CD4-positive, CD25-positive, alpha-beta regulatory T cell (primary cell): ENCODE measurements around the gene MYOC. TPM values are rescaled to one million over a fixed set of nuclear protein-coding genes. Genes with fewer than 3 reads are reported as not detected.
"Not testable (repeated sequence)": the region's sequence is repeated elsewhere in the genome, so short reads cannot be mapped to it uniquely, and the experiment has no call there.

Source experiments
- ATAC-seq, 2 donors: fragments of 150-1000 bp; cut with Tn5 transposase; one replicate each; pipeline ENCODE4 v1.10.0; 2021; ENCODE audit warnings: low read depth in 2 of 2, moderate number of reproducible peaks in 2 of 2, moderate library complexity in 1 of 2
- DNase-seq, 3 donors: peaks; one replicate each; pipeline versions ENCODE4 v3.0.0 to v3.0.0-alpha.2; 2012 to 2022; ENCODE audit warnings: mixed read lengths in 1 of 3
- H3K27ac ChIP-seq: one replicate; pipeline ENCODE4 v1.7.0; 2013; ENCODE audit warnings: mild to moderate bottlenecking, low read length; ENCODE audit not compliant: insufficient read depth, poor library complexity, severe bottlenecking
- H3K27me3 ChIP-seq: one replicate; pipeline ENCODE4 v1.7.0; 2013; ENCODE audit warnings: low read length; ENCODE audit not compliant: control insufficient read depth, insufficient read depth
- H3K36me3 ChIP-seq: one replicate; pipeline ENCODE4 v1.7.0; 2013; ENCODE audit warnings: mild to moderate bottlenecking, low read length, moderate library complexity; ENCODE audit not compliant: control insufficient read depth, insufficient read depth
- H3K4me1 ChIP-seq: 2 replicates; pipeline ENCODE4 v1.7.0; 2013; ENCODE audit warnings: mild to moderate bottlenecking, low read length; ENCODE audit not compliant: insufficient read depth, control insufficient read depth, poor library complexity, severe bottlenecking
- H3K4me3 ChIP-seq: one replicate; pipeline ENCODE4 v1.7.0; 2013; ENCODE audit warnings: low read depth, mild to moderate bottlenecking, low read length, moderate library complexity
- H3K9me3 ChIP-seq, 2 experiments: 1 replicate in 1 of 2; 2 replicates in 1 of 2; pipeline ENCODE4 v1.7.0; 2013; ENCODE audit warnings: low read length in 2 of 2, mild to moderate bottlenecking in 1 of 2, moderate library complexity in 1 of 2; ENCODE audit not compliant: control insufficient read depth in 2 of 2
- H3K27ac Mint-ChIP-seq, 3 donors: one replicate each; pipeline ENCODE4 v1.8.0; 2020 to 2022; ENCODE audit warnings: mild to moderate bottlenecking in 3 of 3, mixed read lengths in 3 of 3, moderate library complexity in 2 of 3
- H3K27me3 Mint-ChIP-seq: one replicate; pipeline ENCODE4 v1.8.0; 2022; ENCODE audit warnings: mild to moderate bottlenecking, mixed read lengths
- H3K36me3 Mint-ChIP-seq: one replicate; pipeline ENCODE4 v1.8.0; 2020; ENCODE audit warnings: mixed read lengths
- H3K4me1 Mint-ChIP-seq, 4 donors: one replicate each; pipeline ENCODE4 v1.8.0; 2020 to 2022; ENCODE audit warnings: mixed read lengths in 4 of 4, mild to moderate bottlenecking in 1 of 4
- H3K4me3 Mint-ChIP-seq, 4 donors: one replicate each; pipeline ENCODE4 v1.8.0; 2020 to 2022; ENCODE audit warnings: mild to moderate bottlenecking in 4 of 4, mixed read lengths in 4 of 4, moderate library complexity in 3 of 4
- H3K9me3 Mint-ChIP-seq, 7 donors: one replicate each; pipeline ENCODE4 v1.8.0; 2020 to 2022; ENCODE audit warnings: mixed read lengths in 7 of 7, mild to moderate bottlenecking in 3 of 7, moderate library complexity in 2 of 7
- polyA plus RNA-seq, 4 donors: library from polyadenylated mRNA; unstranded; fragments of 300-500 nt; fragmentation: Illumina TruSeq; gene quantifications; one replicate each; pipeline ENCODE4 v1.2.3, GENCODE V29; 2021
- total RNA-seq: library from RNA; stranded (reverse); gene quantifications from one replicate; pipeline ENCODE4 v1.2.3, GENCODE V29; 2022

The MYOC gene
- total and polyA plus RNA-seq, 5 donors from 2014 or later = not detected

DNA sequence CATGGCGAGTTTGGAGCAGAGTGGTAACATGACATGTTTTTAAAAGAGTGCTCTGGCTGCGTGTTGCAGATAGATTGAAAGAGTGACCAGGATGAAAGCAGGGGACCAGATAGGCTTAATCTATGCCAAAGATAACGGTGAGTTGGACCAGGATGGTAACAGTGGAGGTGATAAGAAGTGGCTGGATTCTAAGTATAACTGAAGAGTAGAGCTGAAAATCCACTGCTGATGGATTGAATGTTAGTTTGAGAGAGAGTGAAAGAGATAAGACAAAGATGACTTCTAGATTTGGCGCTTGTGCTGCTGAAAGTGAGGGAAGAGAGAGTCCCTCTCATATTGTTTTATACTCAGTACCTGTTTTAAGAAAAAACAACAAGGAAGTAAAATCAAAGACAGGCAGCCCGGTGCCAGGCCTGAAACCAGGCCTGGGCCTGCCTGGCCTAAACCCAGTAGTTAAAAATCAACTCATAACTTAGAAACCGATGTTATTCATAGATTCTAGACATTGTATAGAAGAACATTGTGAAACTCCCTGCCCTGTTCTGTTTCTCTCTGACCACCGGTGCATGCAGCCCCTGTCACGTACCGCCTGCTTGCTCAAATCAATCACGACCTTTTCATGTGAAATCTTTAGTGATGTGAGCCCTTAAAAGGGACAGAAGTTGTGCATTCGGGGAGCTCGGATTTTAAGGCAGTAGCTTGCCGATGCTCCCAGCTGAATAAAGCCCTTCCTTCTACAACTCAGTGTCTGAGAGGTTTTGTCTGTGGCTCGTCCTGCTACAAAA lies 37.2 kb downstream of the MYOC start:
- not testable (repeated sequence) for H3K27ac Mint-ChIP-seq, H3K27me3 ChIP-seq, H3K27ac ChIP-seq, H3K9me3 ChIP-seq, ATAC-seq, H3K36me3 Mint-ChIP-seq, H3K4me3 Mint-ChIP-seq, H3K4me3 ChIP-seq, H3K4me1 Mint-ChIP-seq, DNase-seq, H3K9me3 Mint-ChIP-seq, H3K4me1 ChIP-seq, H3K36me3 ChIP-seq
- peaks cover 20% of the 10 kb centered on the region for H3K27me3 Mint-ChIP-seq

DNA sequence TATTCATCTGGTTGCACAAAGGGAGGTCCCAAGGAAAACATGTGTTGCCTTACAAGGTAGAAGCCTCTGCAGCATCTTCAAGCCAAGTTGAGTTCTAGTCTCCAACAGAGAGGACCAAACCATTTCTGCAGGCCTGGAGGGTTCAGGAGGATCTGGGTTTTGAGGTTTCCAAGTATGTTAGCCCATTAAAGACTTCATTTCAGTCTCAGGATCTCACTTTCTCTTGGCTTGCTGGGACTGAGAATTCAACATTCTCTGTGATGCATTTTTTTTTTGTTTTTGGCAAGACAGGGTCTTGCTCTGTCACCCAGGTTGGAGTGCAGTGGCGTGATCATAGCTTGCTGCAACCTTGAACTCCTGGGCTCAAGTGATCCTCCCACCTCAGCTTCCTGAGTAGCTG lies 39.2 kb downstream of the MYOC start:
- Histone ChIP-seq H3K36me3 (no peaks in the 10 kb centered on the region), H3K27me3 (peaks cover 2% of the 10 kb centered on the region), H3K9me3 (no peaks in the 10 kb centered on the region), H3K27ac (no peak overlapping the region), H3K4me3 (no peak overlapping the region), H3K4me1 (no peaks in the 10 kb centered on the region)
- no peak overlapping the region for H3K4me3 Mint-ChIP-seq
- H3K27me3 Mint-ChIP-seq = peaks cover 13% of the 10 kb centered on the region
- no peaks in the 10 kb centered on the region for H3K4me1 Mint-ChIP-seq
- H3K36me3 Mint-ChIP-seq = no peaks in the 10 kb centered on the region
- ATAC-seq (no peak), DNase-seq (no peak)
- peaks cover 0 to 3% (median 0%) of the 10 kb centered on the region in 7 donors for H3K9me3 Mint-ChIP-seq
- no peak overlapping the region for H3K27ac Mint-ChIP-seq

DNA sequence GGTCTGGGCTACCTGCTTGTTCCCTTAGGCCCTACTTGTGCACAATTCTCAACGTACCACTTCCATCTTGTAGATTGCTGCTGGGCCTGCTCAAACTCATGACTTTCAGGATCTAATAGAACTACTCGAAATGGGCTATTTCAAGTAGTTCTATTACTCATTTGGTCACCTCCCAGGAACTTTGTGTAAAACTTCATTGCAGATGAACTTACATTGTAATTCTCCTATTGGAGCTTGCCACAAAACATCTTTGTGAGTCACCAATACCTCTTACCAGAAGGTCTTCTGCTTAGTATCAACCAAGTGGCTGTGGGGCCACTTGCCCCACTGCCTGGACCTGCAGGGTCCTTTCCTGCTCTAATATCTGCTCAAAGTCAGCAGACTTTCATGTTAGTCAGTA lies 41.2 kb downstream of the MYOC start:
- H3K4me1 Mint-ChIP-seq = no peaks in the 10 kb centered on the region
- Histone ChIP-seq H3K27me3 (peaks cover 2% of the 10 kb centered on the region), H3K36me3 (no peaks in the 10 kb centered on the region), H3K4me3 (no peak overlapping the region), H3K9me3 (no peaks in the 10 kb centered on the region), H3K4me1 (no peaks in the 10 kb centered on the region), H3K27ac (no peak overlapping the region)
- no peak overlapping the region for H3K27ac Mint-ChIP-seq
- H3K27me3 Mint-ChIP-seq = peaks cover 5% of the 10 kb centered on the region
- H3K36me3 Mint-ChIP-seq = no peaks in the 10 kb centered on the region
- H3K4me3 Mint-ChIP-seq = no peak overlapping the region
- ATAC-seq (no peak), DNase-seq (no peak)
- peaks cover 0 to 4% (median 0%) of the 10 kb centered on the region in 7 donors for H3K9me3 Mint-ChIP-seq

DNA sequence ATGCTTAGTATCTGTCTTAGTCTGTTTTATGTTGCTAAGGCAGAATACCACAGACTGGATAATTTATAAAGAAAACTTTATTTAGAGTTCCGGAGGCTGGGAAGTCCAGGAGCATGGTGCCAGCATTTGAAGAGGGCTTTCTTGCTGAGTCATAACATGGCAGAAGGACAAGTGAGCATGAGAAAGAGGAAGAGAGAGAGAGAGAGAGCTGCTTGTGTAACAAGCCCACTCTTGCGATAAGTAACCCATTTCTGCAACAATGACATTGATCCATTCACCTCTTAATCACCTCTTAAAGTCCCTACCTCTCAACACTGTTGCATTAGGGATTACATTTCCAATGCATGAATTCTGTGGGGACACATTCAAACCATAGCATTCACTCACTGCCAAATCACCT lies 42.1 kb downstream of the MYOC start:
- no peaks in the 10 kb centered on the region for H3K9me3 ChIP-seq
- H3K4me1 ChIP-seq = no peaks in the 10 kb centered on the region
- DNase-seq (no peak), ATAC-seq (no peak)
- no peaks in the 10 kb centered on the region for H3K4me1 Mint-ChIP-seq
- H3K27ac ChIP-seq = no peak overlapping the region
- H3K4me3 Mint-ChIP-seq = no peak overlapping the region
- H3K36me3 Mint-ChIP-seq = no peaks in the 10 kb centered on the region
- H3K9me3 Mint-ChIP-seq = peaks cover 0 to 4% (median 0%) of the 10 kb centered on the region in 7 donors
- peaks cover 7% of the 10 kb centered on the region for H3K27me3 Mint-ChIP-seq
- peaks cover 2% of the 10 kb centered on the region for H3K27me3 ChIP-seq
- H3K27ac Mint-ChIP-seq = no peak overlapping the region
- no peaks in the 10 kb centered on the region for H3K36me3 ChIP-seq
- H3K4me3 ChIP-seq = no peak overlapping the region

DNA sequence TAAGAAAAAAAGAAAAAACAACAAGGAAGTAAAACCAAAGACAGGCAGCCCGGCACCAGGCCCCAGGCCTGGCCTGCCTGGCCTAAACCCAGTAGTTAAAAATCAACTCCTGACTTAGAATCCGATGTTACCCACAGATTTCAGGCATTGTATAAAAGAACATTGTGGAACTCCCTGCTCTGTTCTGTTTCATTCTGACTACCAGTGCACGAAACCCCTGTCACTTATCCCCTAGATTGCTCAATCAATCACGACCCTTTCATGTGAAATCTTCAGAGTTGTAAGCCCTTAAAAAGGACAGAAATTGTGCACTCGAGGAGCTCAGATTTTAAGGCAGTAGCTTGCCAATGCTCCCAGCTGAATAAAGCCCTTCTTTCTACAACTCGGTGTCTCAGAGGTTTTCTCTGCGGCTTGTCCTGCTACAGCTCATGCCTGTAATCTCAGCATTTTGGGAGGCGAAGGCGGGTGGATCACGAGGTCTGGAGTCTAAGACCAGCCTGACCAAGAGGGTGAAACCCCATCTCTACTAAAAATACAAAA lies 46.0 kb downstream of the MYOC start:
- Mint-ChIP-seq H3K9me3 (peaks cover 0 to 2% (median 0%) of the 10 kb centered on the region in 7 donors), H3K27me3 (peaks cover 11% of the 10 kb centered on the region), H3K27ac (no peak overlapping the region), H3K4me1 (no peaks in the 10 kb centered on the region), H3K36me3 (no peaks in the 10 kb centered on the region), H3K4me3 (no peak overlapping the region)
- Histone ChIP-seq H3K4me1 (no peaks in the 10 kb centered on the region), H3K27me3 (peaks cover 2% of the 10 kb centered on the region), H3K27ac (no peak overlapping the region), H3K36me3 (no peaks in the 10 kb centered on the region), H3K9me3 (no peaks in the 10 kb centered on the region), H3K4me3 (no peak overlapping the region)
- ATAC-seq (no peak), DNase-seq (no peak)

DNA sequence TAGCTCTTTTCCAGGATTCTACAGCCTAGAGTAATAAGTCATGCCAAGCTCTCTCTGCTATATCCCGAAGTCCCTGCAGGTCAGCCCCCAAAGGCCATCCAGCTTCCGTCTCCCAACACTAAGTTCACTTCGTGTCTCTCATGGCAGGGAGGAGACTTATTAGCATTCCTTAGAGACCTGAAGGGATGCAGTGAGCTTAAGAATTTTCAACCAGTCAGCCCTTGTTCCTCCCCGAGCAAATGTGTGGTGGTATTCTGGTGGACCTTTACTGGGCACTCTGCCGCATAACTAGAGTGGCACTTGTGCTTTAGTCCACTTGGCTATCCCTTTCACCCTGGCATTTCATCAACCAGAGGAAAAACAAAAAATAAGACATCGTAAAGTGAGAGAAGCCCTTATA lies 49.4 kb downstream of the MYOC start:
- H3K27me3 ChIP-seq, H3K36me3 Mint-ChIP-seq, H3K4me3 Mint-ChIP-seq, H3K4me3 ChIP-seq, H3K4me1 ChIP-seq, H3K9me3 ChIP-seq, H3K36me3 ChIP-seq, ATAC-seq, H3K27ac ChIP-seq, H3K27ac Mint-ChIP-seq, H3K9me3 Mint-ChIP-seq, H3K4me1 Mint-ChIP-seq, DNase-seq: not testable (repeated sequence)
- peaks cover 11% of the 10 kb centered on the region for H3K27me3 Mint-ChIP-seq

DNA sequence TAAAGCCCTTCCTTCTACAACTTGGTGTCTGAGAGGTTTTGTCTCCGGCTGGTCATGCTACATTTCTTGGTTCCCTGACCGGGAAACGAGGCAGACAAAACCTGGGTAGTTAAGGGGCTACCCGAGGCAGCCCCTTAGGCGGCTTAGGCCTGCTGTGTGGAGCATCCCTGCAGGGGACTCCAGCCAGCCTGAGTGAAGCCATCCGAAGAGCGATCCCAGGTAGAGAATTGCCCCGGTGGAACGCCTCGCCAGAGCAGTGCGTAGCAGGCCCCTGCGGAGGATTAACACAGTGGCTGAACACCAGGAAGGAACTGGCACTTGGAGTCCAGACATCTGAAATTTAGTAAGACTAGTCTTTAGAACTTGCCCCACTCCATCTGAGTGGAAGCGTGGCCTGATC lies 51.6 kb downstream of the MYOC start:
- no peaks in the 10 kb centered on the region for H3K4me1 ChIP-seq
- H3K4me3 ChIP-seq = no peak overlapping the region
- H3K9me3 ChIP-seq = no peaks in the 10 kb centered on the region
- H3K36me3 Mint-ChIP-seq = no peaks in the 10 kb centered on the region
- H3K4me3 Mint-ChIP-seq = no peak overlapping the region
- DNase-seq (no peak), ATAC-seq (no peak)
- no peaks in the 10 kb centered on the region for H3K27me3 ChIP-seq
- peaks cover 0 to 4% (median 0%) of the 10 kb centered on the region in 7 donors for H3K9me3 Mint-ChIP-seq
- no peak overlapping the region for H3K27ac ChIP-seq
- peaks cover 0 to 5% (median 3%) of the 10 kb centered on the region in 4 donors for H3K4me1 Mint-ChIP-seq
- no peaks in the 10 kb centered on the region for H3K36me3 ChIP-seq
- H3K27ac Mint-ChIP-seq = no peak overlapping the region
- H3K27me3 Mint-ChIP-seq = peaks cover 11% of the 10 kb centered on the region

DNA sequence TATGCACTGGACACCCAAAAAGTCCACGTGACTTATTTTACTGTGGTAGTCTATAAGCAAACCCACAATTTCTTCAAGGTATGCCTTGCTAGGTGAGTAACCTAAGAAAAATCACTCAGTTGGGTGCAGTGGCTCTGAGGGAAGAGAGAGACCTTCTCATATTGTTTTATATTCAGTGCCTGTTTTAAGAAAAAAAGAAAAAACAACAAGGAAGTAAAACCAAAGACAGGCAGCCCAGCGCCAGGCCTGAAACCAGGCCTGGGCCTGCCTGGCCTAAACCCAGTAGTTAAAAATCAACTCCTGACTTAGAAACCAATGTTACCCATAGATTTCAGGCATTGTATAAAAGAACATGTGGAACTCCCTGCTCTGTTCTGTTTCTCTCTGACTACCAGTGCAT lies 52.2 kb downstream of the MYOC start:
- H3K27me3 ChIP-seq, H3K4me3 ChIP-seq, H3K4me3 Mint-ChIP-seq, H3K4me1 ChIP-seq, H3K36me3 Mint-ChIP-seq, H3K36me3 ChIP-seq, H3K9me3 Mint-ChIP-seq, H3K9me3 ChIP-seq, H3K4me1 Mint-ChIP-seq, DNase-seq, ATAC-seq, H3K27ac ChIP-seq, H3K27ac Mint-ChIP-seq: not testable (repeated sequence)
- H3K27me3 Mint-ChIP-seq = peaks cover 10% of the 10 kb centered on the region
